IPS DF 6.9 (cell line): ENCODE results near the gene NKX2-1.

ENCODE experiments used
- DNase-seq: peaks from one replicate; pipeline ENCODE4 v3.0.0-alpha.2; 2013; ENCODE audit warnings: low read depth, low spot score
- H3K27ac ChIP-seq: one replicate; pipeline ENCODE4 v1.5.1; 2013; ENCODE audit warnings: low read length, control low read depth
- H3K27me3 ChIP-seq: 2 replicates; pipeline ENCODE4 v1.6.1; 2013; ENCODE audit warnings: mild to moderate bottlenecking, low read length; ENCODE audit not compliant: control insufficient read depth, insufficient read depth
- H3K36me3 ChIP-seq: 2 replicates; pipeline ENCODE4 v1.6.1; 2013; ENCODE audit warnings: low read length; ENCODE audit not compliant: control insufficient read depth, insufficient read depth
- H3K4me1 ChIP-seq: 2 replicates; pipeline ENCODE4 v1.6.1; 2013; ENCODE audit warnings: low read length; ENCODE audit not compliant: control insufficient read depth, insufficient read depth
- H3K4me3 ChIP-seq: 2 replicates; pipeline ENCODE4 v1.5.1; 2013; ENCODE audit warnings: mild to moderate bottlenecking, low read length
- H3K9me3 ChIP-seq: 2 replicates; pipeline ENCODE4 v1.6.1; 2013; ENCODE audit warnings: low read length, inconsistent platforms; ENCODE audit not compliant: control insufficient read depth, insufficient read depth
- WGBS: extraction: QIAGEN DNeasy Blood & Tissue Kit; methylation state at CpG from one replicate; pipeline ENCODE4 v1.1.7; 2013; ENCODE audit warnings: mixed read lengths, missing lambda C conversion rate; ENCODE audit not compliant: insufficient read length, insufficient coverage; 5-methylcytosine and 5-hydroxymethylcytosine counted together

NKX2-1 gene

DNA sequence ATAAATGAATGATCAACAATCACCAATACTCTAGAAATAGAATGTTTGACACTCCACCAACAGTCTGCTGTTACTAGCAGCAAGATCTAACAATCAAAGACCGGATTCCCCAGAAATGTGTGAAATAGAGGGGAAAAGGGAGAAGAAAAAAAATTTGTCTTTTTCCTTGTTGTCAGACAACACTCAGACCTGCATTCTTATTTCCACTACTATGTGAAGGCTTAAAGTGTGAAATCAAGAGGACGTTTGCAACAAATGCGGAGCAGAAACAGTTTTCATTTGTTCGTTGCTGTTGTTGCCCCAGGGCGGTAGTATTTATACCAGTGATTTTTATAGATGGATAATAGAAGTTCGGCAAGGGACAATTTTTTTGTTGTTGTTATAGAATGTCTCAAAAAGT, 9.2 kb downstream of the NKX2-1 start:
- H3K27me3 ChIP-seq = peaks cover 93% of the 10 kb centered on the region
- H3K4me1 ChIP-seq = peaks cover 7% of the 10 kb centered on the region
- DNase-seq = no peak
- no peak overlapping the region for H3K4me3 ChIP-seq
- no CpG with 5 or more reads among the region's 6 CpGs for WGBS
- H3K9me3 ChIP-seq = no peaks in the 10 kb centered on the region
- H3K36me3 ChIP-seq = no peaks in the 10 kb centered on the region
- H3K27ac ChIP-seq = no peak overlapping the region

DNA sequence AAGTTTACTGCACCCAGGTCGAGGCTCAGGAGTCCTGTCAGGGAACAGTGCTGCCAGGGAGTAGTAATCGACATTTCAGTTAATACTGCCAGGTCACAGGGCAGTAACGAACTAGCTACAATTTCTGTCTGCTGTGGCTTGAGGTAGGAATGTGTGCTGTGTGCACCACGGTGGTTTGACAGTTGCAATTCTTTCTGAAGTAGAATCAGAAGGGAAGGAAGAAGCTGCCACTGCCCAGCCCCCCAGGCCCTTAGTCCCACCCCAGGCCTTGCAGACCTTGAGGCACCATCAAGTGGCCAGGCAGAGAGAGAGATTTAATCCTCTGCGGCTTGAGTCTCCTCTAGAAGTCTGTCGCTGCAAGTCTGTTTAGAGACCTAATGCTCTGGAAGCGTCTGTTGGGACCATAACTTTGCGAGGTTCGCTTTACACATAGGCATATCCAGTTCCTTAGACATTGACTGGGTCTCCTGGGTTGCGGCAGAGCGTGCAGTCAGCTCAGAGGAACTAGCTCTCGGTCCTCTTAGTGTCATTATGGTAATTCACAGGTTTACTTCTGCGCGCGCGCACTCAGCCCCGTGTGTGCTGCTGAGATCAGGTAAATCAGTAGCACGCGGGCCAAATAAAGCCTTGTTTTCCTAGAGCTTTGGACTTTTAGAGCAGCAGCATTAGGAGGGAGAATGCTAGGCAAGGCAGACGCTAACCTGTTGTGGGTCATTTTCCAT, 9.8 kb downstream of the NKX2-1 start:
- no CpG with 5 or more reads among the region's 20 CpGs for WGBS
- H3K9me3 ChIP-seq = no peaks in the 10 kb centered on the region
- H3K27ac ChIP-seq = no peak overlapping the region
- H3K4me1 ChIP-seq = peaks cover 10% of the 10 kb centered on the region
- DNase-seq = no peak
- H3K4me3 ChIP-seq = no peak overlapping the region
- peaks cover 91% of the 10 kb centered on the region for H3K27me3 ChIP-seq
- H3K36me3 ChIP-seq = no peaks in the 10 kb centered on the region

DNA sequence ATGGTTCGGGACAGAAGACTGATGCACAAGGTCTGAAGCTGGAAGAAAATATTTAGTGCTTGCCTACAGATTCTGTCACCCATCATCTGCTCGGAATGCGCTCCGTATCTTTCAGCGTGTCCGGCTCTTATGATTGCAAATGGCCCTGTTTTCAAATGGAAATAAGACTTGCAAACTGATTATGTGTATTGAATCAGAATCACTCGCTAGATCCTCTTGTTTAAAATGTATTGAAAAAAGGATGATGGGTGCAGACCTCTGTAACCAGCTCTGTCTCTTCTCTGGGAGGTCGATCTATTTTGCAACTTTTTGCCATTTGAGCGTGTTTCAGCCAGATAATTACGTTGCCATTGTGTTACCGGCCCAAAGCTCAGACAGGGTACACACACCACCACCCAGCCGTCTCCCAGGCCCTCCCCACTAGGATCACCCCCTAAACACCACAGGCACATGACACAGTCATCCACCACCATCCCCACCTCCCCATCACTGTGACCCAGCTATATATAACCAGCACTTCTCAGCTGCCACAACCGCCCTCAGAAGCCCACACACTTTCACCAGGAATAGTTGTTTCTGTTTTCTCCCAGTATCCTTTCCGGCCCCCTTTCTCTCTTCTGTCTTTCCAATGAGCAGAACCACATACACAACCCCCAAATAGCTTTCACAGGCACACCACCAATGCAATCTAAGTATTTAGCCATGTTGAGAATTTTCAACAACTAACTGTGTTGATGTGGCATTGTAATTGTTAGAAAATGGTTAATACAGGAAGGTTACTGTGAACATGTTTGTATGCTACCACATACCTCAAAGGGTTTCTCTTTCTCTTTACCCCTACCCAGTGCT, 10.7 kb downstream of the NKX2-1 start:
- Histone ChIP-seq H3K27me3 (peaks cover 90% of the 10 kb centered on the region), H3K27ac (no peak overlapping the region), H3K36me3 (no peaks in the 10 kb centered on the region), H3K9me3 (no peaks in the 10 kb centered on the region), H3K4me1 (peaks cover 11% of the 10 kb centered on the region), H3K4me3 (no peak overlapping the region)
- WGBS = no CpG with 5 or more reads among the region's 14 CpGs
- no peak for DNase-seq

DNA sequence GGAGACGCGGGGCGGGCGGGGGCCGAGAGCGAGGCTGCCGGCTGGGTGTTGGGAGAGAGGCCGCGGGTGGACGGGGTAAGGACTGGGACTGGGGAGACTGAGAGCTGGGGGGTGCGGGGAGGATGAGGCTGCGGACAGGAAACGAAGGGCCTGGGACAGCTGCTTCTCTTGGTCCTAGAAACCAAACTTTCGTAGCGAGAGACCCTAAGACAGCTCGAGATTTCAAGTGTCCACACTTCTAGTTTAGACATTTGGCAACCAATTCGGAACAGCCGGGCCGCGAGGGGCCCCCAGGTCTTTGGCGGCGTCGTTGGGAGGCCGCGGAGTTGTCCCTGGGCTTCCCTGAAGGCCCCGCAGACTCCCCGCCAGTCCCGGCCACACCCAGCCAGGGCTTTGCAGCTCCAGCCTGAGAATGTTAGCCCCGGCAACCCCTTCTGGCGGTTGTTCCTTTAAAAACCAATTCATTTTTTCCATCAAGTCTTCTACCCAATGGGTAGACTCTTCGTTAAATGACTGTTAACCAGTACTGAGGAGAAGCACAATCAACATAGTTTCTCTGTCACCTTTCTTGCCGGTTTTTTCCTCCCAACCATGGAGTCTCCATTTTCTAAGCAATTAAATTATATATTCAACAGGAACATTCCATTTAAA, 11.5 kb downstream of the NKX2-1 start:
- peak overlapping the region; percentile 13; the same call in 1 of the 2 replicates for H3K4me3 ChIP-seq
- no peak for DNase-seq
- peaks cover 13% of the 10 kb centered on the region for H3K4me1 ChIP-seq
- no peaks in the 10 kb centered on the region for H3K36me3 ChIP-seq
- no peaks in the 10 kb centered on the region for H3K9me3 ChIP-seq
- no CpG with 5 or more reads among the region's 32 CpGs for WGBS
- H3K27ac ChIP-seq = no peak overlapping the region
- peaks cover 89% of the 10 kb centered on the region for H3K27me3 ChIP-seq

DNA sequence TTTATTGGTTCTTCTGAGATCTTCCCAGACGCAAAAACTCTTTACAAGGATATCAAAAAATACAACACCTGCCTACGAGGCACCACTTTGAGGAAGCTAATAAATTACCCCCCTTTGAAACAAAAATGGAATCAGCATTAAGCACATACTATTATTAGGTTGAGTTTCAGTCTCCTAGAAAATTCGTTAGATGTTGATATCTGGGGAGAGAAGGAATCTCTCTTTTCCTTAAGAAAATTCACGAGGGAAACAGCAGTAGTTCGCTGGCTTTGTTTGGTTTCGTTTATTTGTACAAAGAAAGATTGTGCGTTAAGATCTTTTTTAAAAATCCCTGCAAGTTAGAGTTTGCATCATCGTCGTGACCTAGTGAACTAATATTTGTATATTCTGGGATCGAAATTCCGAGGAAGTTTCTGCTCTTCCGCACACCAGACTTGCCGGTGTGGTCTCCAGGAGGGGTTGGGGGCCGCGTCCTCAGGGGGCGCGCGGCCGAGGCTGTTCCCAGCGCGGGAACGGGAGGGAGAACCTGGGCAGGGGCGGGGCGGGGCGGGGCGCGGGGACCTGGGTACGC, 12.1 kb downstream of the NKX2-1 start:
- Histone ChIP-seq H3K27me3 (peaks cover 89% of the 10 kb centered on the region), H3K9me3 (no peaks in the 10 kb centered on the region), H3K4me1 (peaks cover 11% of the 10 kb centered on the region), H3K4me3 (no peak overlapping the region; the same call in 1 of the 2 replicates), H3K36me3 (no peaks in the 10 kb centered on the region), H3K27ac (no peak overlapping the region)
- WGBS = no CpG with 5 or more reads among the region's 28 CpGs
- DNase-seq = no peak

DNA sequence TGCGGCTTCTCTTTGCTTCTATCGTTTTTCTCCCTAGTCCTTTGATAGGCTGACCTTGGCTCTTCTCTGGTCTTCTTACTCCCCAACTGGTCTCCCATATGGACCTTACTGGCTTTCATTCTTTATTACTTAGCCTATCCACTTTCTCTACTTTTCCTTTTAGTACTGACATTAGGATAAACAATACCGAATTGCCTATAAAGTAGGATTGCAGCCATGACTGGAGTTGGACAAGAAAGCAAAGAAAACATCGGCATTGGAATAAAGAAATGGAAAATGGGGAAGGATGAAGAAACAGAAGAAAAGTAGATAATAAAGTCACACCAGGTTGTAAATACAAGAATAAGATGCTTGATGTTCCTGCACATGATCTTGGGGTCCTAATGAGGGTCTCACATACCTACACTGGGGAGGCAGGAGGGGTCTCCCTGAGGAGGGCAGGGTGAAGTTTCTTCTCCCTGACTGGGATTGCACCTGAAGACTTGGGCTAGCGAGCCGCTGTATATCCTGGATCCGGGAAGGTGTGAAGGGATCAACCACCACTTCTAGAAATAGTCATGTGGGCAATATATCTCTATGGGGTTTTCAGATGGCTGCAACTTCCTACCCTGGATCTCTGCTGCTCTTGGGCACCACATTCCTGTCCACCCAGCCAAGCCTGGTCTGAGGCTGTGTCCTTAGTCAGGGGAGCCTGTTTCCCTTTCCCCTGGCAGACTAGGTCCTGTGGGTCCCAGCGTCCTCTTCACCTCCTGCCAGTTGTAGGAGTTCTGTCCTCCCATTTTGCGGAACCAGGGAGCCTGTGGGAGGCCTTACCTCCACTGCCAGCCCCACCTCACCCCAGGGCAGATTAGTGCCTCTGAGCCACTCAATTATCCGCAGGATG, 13.1 kb downstream of the NKX2-1 start:
- Histone ChIP-seq H3K27ac (no peak overlapping the region), H3K27me3 (peaks cover 88% of the 10 kb centered on the region), H3K4me1 (peaks cover 11% of the 10 kb centered on the region), H3K4me3 (no peak overlapping the region), H3K9me3 (no peaks in the 10 kb centered on the region), H3K36me3 (no peaks in the 10 kb centered on the region)
- WGBS = no CpG with 5 or more reads among the region's 10 CpGs
- DNase-seq = no peak

DNA sequence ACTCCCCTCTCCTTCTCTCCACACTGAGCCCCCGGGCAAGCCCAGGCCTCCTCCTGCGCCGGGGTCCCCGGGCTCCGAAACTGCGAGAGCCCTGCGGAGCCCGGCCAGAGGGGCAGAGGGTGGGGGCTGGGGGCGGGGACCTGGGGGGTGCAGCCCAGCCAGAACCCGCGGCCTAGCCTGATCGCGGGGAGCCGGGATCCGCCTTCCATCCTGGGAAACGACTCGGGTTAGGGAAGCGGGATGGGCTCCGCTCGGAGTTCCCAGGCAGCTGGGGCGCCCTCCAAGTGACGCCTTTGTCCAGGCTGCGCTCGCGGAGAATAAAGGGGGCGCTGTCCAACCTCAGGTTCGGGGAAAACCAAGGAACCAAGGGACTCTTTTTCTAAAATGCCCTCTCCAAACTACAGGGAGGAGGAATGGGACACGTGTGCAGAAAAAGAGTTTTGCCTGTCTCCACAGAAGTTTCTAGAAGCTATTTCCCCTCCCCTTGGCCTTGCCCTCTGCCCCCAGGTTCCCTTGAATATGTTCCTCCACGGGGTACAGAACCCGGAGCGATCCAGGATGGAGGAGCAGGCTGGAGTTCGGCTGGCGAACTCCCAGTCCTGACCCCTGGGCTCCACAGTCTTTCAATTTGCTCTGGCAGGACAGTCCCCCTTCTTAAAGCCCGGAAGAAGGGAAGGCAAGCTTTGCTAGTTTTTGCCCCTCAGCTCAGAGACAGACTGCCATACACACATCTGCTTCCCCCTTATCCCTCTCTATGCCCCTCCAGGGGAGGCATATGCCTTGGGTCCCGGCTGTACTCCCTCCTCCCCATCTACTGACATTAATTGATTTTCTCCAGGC, 13.9 kb downstream of the NKX2-1 start:
- H3K4me1 ChIP-seq = peaks cover 11% of the 10 kb centered on the region
- peaks cover 88% of the 10 kb centered on the region for H3K27me3 ChIP-seq
- no peak overlapping the region for H3K4me3 ChIP-seq
- H3K27ac ChIP-seq = no peak overlapping the region
- DNase-seq = no peak
- no CpG with 5 or more reads among the region's 35 CpGs for WGBS
- H3K9me3 ChIP-seq = no peaks in the 10 kb centered on the region
- H3K36me3 ChIP-seq = no peaks in the 10 kb centered on the region

DNA sequence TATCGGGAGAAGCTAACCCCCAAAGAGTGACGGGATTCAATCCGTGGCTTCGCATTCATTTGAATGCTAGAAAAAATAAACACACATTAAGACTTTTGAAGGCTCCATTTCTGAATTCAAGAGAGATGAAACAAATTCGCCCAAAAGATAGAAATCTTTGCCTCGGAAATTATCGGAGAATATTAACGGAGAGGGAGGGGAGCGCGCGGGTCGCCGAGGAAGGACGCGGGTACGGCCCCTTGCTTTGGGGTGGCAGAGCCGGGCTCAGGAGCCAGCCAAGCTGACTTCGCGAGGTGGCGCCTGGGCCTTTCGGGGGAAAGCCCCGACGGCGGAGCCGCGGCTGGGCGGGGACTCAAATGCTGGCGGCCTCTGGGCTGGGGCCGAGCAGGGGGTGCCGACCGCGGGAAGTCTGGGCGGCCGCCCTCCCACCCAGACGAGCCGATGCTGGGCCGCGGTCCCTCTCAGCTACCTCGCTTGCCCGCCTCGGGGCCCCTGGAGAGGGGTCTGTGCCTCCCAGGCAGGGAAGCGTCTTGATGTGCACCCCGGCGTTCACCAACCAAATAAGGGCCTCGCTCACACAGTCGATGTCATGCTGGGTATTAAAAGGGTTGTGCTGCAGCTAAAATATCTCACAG, 14.7 kb downstream of the NKX2-1 start:
- no peaks in the 10 kb centered on the region for H3K9me3 ChIP-seq
- WGBS = no CpG with 5 or more reads among the region's 46 CpGs
- H3K36me3 ChIP-seq = no peaks in the 10 kb centered on the region
- no peak overlapping the region for H3K27ac ChIP-seq
- peak overlapping the region; percentile 19; the same call in 1 of the 2 replicates for H3K4me3 ChIP-seq
- DNase-seq = no peak
- peaks cover 81% of the 10 kb centered on the region for H3K27me3 ChIP-seq
- peaks cover 11% of the 10 kb centered on the region for H3K4me1 ChIP-seq

DNA sequence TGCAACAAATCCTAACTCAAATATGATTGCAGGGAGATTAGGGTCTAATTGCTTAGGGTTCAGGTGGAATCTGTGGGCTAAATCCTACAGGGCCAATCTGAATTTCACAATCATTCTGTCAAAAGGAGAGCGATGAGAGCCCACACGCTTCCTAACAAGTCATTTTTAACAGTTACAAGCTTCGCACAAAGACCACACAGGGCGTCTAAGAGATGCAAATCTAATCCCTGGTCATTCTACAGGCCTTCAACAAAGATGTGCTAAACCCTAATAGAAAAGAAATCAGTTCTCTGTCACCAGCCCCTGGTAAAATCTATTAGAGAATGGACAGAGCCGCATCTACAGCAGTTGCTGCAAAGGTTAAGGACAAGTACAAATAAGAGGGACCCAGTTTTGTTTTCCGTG, 15.3 kb downstream of the NKX2-1 start:
- WGBS = no CpG with 5 or more reads among the region's 6 CpGs
- Histone ChIP-seq H3K4me1 (peaks cover 9% of the 10 kb centered on the region), H3K36me3 (no peaks in the 10 kb centered on the region), H3K9me3 (no peaks in the 10 kb centered on the region), H3K27me3 (peaks cover 80% of the 10 kb centered on the region), H3K27ac (no peak overlapping the region), H3K4me3 (no peak overlapping the region)
- no peak for DNase-seq
